ENCODE data around the gene KIF13A. TPM values are rescaled to one million over a fixed set of nuclear protein-coding genes. Genes with fewer than 3 reads are reported as not detected.

Gene KIF13A
- total and polyA plus RNA-seq, 4 donors, result 4.3 to 28.1 (median 10.6) TPM

DNA sequence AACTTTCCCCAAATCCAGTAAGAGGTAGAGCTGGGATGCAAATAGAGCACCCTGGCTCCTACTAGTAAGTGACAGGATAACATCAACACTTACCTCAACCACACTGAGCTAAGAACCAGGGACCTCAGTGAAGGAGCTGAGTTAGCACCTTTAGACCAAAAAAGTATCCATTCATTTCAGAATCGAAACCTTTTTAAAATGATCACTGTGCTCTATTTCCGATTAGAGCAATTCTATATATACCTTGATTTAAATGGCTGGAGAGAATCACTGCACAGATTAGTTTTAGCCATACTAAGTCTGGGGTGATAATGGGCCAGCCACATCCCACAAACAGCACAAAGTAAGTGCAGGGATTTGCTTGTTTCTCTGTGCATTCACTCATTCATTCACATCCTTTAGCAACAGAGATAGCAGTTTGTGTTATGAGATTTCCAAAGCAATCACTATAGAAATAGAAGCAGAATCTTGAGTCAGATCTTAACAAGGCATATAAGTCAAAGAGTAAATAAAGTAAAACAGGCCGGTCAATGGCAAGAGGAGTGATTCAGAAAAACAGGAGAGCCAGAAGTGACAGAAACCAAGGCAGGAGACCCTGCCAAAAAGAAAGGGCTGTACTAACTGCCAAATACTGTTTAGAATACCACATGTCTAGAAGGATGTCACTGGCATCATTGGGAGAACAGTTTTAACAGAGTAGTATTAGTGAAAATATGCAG is 136.3 kb downstream of the KIF13A start:
- Histone ChIP-seq H3K27ac (ENCODE audit: low read depth in 1 of 2, low read length in 2 of 2) (no peak overlapping the region), H3K36me3 (ENCODE audit: control insufficient read depth in 4 of 4, insufficient read depth in 3 of 4, low read depth in 1 of 4, low read length in 3 of 4) (peaks cover 0 to 26% (median 15%) of the 10 kb centered on the region in 4 donors), H3K4me1 (ENCODE audit: control insufficient read depth in 4 of 4, insufficient read depth in 4 of 4, low read length in 3 of 4) (peaks cover 0 to 2% (median 0%) of the 10 kb centered on the region in 4 donors), H3K9me3 (ENCODE audit: control insufficient read depth in 4 of 4, low read length in 3 of 4) (no peaks in the 10 kb centered on the region), H3K9ac (ENCODE audit: low read depth in 1 of 2, low read length in 2 of 2) (no peak overlapping the region), H3K27me3 (ENCODE audit: control insufficient read depth in 4 of 4, insufficient read depth in 4 of 4, low read length in 3 of 4) (no peaks in the 10 kb centered on the region), H3K4me3 (ENCODE audit: low read depth in 1 of 3, low read length in 3 of 3) (no peak overlapping the region)
- DNase-seq (ENCODE audit: low spot score), result no peak
- WGBS, result 91% methylated on average over 3 of the region's 3 CpGs
- TF ChIP-seq, protein P1, sequence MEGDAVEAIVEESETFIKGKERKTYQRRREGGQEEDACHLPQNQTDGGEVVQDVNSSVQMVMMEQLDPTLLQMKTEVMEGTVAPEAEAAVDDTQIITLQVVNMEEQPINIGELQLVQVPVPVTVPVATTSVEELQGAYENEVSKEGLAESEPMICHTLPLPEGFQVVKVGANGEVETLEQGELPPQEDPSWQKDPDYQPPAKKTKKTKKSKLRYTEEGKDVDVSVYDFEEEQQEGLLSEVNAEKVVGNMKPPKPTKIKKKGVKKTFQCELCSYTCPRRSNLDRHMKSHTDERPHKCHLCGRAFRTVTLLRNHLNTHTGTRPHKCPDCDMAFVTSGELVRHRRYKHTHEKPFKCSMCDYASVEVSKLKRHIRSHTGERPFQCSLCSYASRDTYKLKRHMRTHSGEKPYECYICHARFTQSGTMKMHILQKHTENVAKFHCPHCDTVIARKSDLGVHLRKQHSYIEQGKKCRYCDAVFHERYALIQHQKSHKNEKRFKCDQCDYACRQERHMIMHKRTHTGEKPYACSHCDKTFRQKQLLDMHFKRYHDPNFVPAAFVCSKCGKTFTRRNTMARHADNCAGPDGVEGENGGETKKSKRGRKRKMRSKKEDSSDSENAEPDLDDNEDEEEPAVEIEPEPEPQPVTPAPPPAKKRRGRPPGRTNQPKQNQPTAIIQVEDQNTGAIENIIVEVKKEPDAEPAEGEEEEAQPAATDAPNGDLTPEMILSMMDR (IDR thresholded peaks at IDR 0.05; ENCODE audit: low read depth, low read length, missing input control), result no peak
- no peak for TF ChIP-seq NR2F2 (IDR thresholded peaks at IDR 0.05)

DNA sequence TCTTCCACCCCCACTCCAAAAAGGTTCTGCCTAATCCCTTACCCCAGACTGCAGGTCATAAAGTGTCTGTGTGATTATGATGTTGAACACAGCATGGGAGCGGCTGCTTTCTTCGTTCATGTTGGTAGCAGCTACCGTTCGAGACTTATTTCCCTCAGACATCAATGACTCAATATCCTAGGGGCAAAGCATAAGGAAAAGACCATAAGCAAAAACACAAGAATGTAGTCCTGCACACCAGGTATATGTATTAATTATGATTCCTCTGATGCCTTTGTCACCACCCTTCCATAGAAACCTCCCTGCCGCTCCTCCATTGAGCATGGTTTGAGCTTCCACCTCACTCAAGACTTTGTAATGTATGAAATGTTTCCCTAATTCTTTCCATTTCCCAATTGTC is 137.2 kb downstream of the KIF13A start:
- 98% methylated on average over 5 of the region's 5 CpGs for WGBS
- no peak for DNase-seq (ENCODE audit: low spot score)
- H3K27ac ChIP-seq (ENCODE audit: low read depth in 1 of 2, low read length in 2 of 2), result no peak overlapping the region

More for the DNA sequence above, 137.2 kb downstream of the KIF13A start:
- no peaks in the 10 kb centered on the region for H3K9me3 ChIP-seq (ENCODE audit: control insufficient read depth in 4 of 4, low read length in 3 of 4)
- no peak overlapping the region for H3K9ac ChIP-seq (ENCODE audit: low read depth in 1 of 2, low read length in 2 of 2)
- peaks cover 0 to 2% (median 0%) of the 10 kb centered on the region in 4 donors for H3K4me1 ChIP-seq (ENCODE audit: control insufficient read depth in 4 of 4, insufficient read depth in 4 of 4, low read length in 3 of 4)
- H3K4me3 ChIP-seq (ENCODE audit: low read depth in 1 of 3, low read length in 3 of 3), result no peak overlapping the region
- peaks cover 0 to 29% (median 13%) of the 10 kb centered on the region in 4 donors for H3K36me3 ChIP-seq (ENCODE audit: control insufficient read depth in 4 of 4, insufficient read depth in 3 of 4, low read depth in 1 of 4, low read length in 3 of 4)
- H3K27me3 ChIP-seq (ENCODE audit: control insufficient read depth in 4 of 4, insufficient read depth in 4 of 4, low read length in 3 of 4), result no peaks in the 10 kb centered on the region
- no peak for TF ChIP-seq HNF4G (IDR thresholded peaks at IDR 0.05)
- no peak for TF ChIP-seq TAF1 (conservative IDR thresholded peaks at IDR 0.05)
- TF ChIP-seq, protein P1 (IDR thresholded peaks at IDR 0.05; ENCODE audit: low read depth, low read length, missing input control), result no peak
- no peak for TF ChIP-seq NR2F2 (IDR thresholded peaks at IDR 0.05)
- no peak for TF ChIP-seq EGR1 (IDR thresholded peaks at IDR 0.05; ENCODE audit: low read depth in 2 of 2)
- no peak for TF ChIP-seq RAD21 (IDR thresholded peaks at IDR 0.05)
- TF ChIP-seq, protein P2, sequence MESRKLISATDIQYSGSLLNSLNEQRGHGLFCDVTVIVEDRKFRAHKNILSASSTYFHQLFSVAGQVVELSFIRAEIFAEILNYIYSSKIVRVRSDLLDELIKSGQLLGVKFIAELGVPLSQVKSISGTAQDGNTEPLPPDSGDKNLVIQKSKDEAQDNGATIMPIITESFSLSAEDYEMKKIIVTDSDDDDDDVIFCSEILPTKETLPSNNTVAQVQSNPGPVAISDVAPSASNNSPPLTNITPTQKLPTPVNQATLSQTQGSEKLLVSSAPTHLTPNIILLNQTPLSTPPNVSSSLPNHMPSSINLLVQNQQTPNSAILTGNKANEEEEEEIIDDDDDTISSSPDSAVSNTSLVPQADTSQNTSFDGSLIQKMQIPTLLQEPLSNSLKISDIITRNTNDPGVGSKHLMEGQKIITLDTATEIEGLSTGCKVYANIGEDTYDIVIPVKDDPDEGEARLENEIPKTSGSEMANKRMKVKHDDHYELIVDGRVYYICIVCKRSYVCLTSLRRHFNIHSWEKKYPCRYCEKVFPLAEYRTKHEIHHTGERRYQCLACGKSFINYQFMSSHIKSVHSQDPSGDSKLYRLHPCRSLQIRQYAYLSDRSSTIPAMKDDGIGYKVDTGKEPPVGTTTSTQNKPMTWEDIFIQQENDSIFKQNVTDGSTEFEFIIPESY (IDR thresholded peaks at IDR 0.05), result no peak
- TF ChIP-seq, protein P3, sequence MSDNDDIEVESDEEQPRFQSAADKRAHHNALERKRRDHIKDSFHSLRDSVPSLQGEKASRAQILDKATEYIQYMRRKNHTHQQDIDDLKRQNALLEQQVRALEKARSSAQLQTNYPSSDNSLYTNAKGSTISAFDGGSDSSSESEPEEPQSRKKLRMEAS (IDR thresholded peaks at IDR 0.05), result no peak
- no peak for TF ChIP-seq HNF4A (conservative IDR thresholded peaks at IDR 0.05)
- no peak for TF ChIP-seq RXRA (IDR thresholded peaks at IDR 0.05)
- TF ChIP-seq, protein P4, sequence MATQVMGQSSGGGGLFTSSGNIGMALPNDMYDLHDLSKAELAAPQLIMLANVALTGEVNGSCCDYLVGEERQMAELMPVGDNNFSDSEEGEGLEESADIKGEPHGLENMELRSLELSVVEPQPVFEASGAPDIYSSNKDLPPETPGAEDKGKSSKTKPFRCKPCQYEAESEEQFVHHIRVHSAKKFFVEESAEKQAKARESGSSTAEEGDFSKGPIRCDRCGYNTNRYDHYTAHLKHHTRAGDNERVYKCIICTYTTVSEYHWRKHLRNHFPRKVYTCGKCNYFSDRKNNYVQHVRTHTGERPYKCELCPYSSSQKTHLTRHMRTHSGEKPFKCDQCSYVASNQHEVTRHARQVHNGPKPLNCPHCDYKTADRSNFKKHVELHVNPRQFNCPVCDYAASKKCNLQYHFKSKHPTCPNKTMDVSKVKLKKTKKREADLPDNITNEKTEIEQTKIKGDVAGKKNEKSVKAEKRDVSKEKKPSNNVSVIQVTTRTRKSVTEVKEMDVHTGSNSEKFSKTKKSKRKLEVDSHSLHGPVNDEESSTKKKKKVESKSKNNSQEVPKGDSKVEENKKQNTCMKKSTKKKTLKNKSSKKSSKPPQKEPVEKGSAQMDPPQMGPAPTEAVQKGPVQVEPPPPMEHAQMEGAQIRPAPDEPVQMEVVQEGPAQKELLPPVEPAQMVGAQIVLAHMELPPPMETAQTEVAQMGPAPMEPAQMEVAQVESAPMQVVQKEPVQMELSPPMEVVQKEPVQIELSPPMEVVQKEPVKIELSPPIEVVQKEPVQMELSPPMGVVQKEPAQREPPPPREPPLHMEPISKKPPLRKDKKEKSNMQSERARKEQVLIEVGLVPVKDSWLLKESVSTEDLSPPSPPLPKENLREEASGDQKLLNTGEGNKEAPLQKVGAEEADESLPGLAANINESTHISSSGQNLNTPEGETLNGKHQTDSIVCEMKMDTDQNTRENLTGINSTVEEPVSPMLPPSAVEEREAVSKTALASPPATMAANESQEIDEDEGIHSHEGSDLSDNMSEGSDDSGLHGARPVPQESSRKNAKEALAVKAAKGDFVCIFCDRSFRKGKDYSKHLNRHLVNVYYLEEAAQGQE (IDR thresholded peaks at IDR 0.05), result no peak
- no peak for TF ChIP-seq JUND (IDR thresholded peaks at IDR 0.05)
- no peak for TF ChIP-seq YY1 (IDR thresholded peaks at IDR 0.05)
- TF ChIP-seq FOXA1 (IDR thresholded peaks at IDR 0.05), result no peak
- TF ChIP-seq FOXA2 (IDR thresholded peaks at IDR 0.05), result no peak
- TF ChIP-seq, protein P5, sequence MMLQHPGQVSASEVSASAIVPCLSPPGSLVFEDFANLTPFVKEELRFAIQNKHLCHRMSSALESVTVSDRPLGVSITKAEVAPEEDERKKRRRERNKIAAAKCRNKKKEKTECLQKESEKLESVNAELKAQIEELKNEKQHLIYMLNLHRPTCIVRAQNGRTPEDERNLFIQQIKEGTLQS (IDR thresholded peaks at IDR 0.05), result no peak
- TF ChIP-seq GABPA (IDR thresholded peaks at IDR 0.05 in 1 of 2, conservative IDR thresholded peaks at IDR 0.05 in 1 of 2), result no peak
- TF ChIP-seq SP1 (IDR thresholded peaks at IDR 0.05), result no peak
